HG02852 (cell line): ENCODE measurements around the gene ZKSCAN5.
"Not testable (repeated sequence)": the region's sequence is repeated elsewhere in the genome, so short reads cannot be mapped to it uniquely, and the experiment has no call there.

Experiments used
- ATAC-seq: cut with Tn5 transposase; IDR thresholded peaks from one replicate; pipeline ENCODE4 v1.9.1; 2021; ENCODE audit warnings: mild to moderate bottlenecking, moderate library complexity; ENCODE audit not compliant: unreplicated experiment

ZKSCAN5 gene

GRCh38 chr7:99580778-99581332 lies 76.4 kb downstream of the ZKSCAN5 start:
- not testable (repeated sequence) for ATAC-seq
